Suppressor macrophage treated with lipopolysaccharide for 1 hour (primary cell): Measurements from ENCODE around the gene CALML6.
"Not testable (repeated sequence)": the region's sequence is repeated elsewhere in the genome, so short reads cannot be mapped to it uniquely, and the experiment has no call there.

Experiments used
- DNase-seq, 3 donors: peaks; one replicate each; pipeline ENCODE4 v3.0.0-alpha.2; 2020 to 2022

Gene CALML6

GRCh38 chr1:1914971-1915692, at the start of gene CALML6:
Gene CALML6, plus strand, starts transcription at chr1:1915260. Its CDS starts 21 bp downstream, at chr1:1915281.
- DNase-seq = no peak

GRCh38 chr1:1867164-1867563, 47.9 kb upstream of the CALML6 start:
- DNase-seq = no peak

- DNase-seq = peak; percentile 68 to 82 (median 78)
These were observed 45.6 kb upstream of the CALML6 start for GRCh38 chr1:1869469-1869868.

- DNase-seq = no peak
These were observed 42.6 kb upstream of the CALML6 start for GRCh38 chr1:1872329-1872994.

- DNase-seq = no peak
These were observed 41.9 kb upstream of the CALML6 start for GRCh38 chr1:1873186-1873585.

- DNase-seq = no peak
These were observed 40.2 kb upstream of the CALML6 start for GRCh38 chr1:1874901-1875300.

GRCh38 chr1:1875932-1876331, 39.1 kb upstream of the CALML6 start:
- DNase-seq = no peak

GRCh38 chr1:1876335-1876930, 38.6 kb upstream of the CALML6 start:
- DNase-seq = no peak

- no peak for DNase-seq
These were observed 37.1 kb upstream of the CALML6 start for GRCh38 chr1:1877865-1878436.

- no peak for DNase-seq
These were observed 35.1 kb upstream of the CALML6 start for GRCh38 chr1:1879942-1880341.

- no peak for DNase-seq
These were observed 34.3 kb upstream of the CALML6 start for GRCh38 chr1:1880617-1881312.

GRCh38 chr1:1881727-1882126, 33.3 kb upstream of the CALML6 start:
- DNase-seq = no peak

- DNase-seq = no peak
These were observed 31.8 kb upstream of the CALML6 start for GRCh38 chr1:1883092-1883873.

- not testable (repeated sequence) for DNase-seq
These were observed 31.2 kb upstream of the CALML6 start for GRCh38 chr1:1883890-1884289.

GRCh38 chr1:1889090-1889750, 25.8 kb upstream of the CALML6 start:
- DNase-seq = peak in 1 of 3 donors; percentile 28

- DNase-seq = peak; percentile 91 to 97 (median 93)
These were observed 25.1 kb upstream of the CALML6 start for GRCh38 chr1:1889847-1890505.

GRCh38 chr1:1890506-1891348, 24.3 kb upstream of the CALML6 start, which contains the start of gene GNB1:
Gene GNB1, minus strand, starts transcription at chr1:1891087. Its CDS starts 65,634 bp downstream, at chr1:1825453.
- DNase-seq = peak; percentile 93 to 98 (median 97)

- peak; percentile 61 to 89 (median 67) for DNase-seq
These were observed 23.5 kb upstream of the CALML6 start for GRCh38 chr1:1891349-1892078.

GRCh38 chr1:1892079-1892762, 22.8 kb upstream of the CALML6 start:
- DNase-seq = no peak
